ENCODE data around the gene MAML3.

MAML3 gene

GRCh38 chr4:140031061-140031460 lies 122.9 kb downstream of the MAML3 start:
- no peaks in the 10 kb centered on the region for H3K27me3 ChIP-seq (ENCODE audit: control insufficient read depth, low read length)
- no peak overlapping the region for H3K4me2 ChIP-seq (ENCODE audit: low read length)
- no peaks in the 10 kb centered on the region for H3F3A ChIP-seq (ENCODE audit: control insufficient read depth, insufficient read depth)
- TF ChIP-seq CTCF (IDR thresholded peaks at IDR 0.05; ENCODE audit: low read depth, low read length, poor library complexity, severe bottlenecking) (no peak), EZH2phosphoT487 (IDR thresholded peaks at IDR 0.05; ENCODE audit: borderline replicate concordance, low read length) (no peak)
- no peaks in the 10 kb centered on the region for H4K20me1 ChIP-seq (ENCODE audit: control insufficient read depth, insufficient read depth, low read depth, low read length)
- no peak overlapping the region for H3K27ac ChIP-seq (ENCODE audit: low read depth, low read length)
- no peaks in the 10 kb centered on the region for H3K36me3 ChIP-seq (ENCODE audit: control insufficient read depth, low read length)
- H3K9me2 ChIP-seq (replicated peaks; ENCODE audit: control insufficient read depth, low read length) = no peaks in the 10 kb centered on the region
- H3K79me2 ChIP-seq (ENCODE audit: control insufficient read depth, low read length) = no peaks in the 10 kb centered on the region
- H3K4me3 ChIP-seq (ENCODE audit: low read length) = no peak overlapping the region
- H3K4me1 ChIP-seq (ENCODE audit: control insufficient read depth, low read length) = no peaks in the 10 kb centered on the region
- no peaks in the 10 kb centered on the region for H3K9me3 ChIP-seq (ENCODE audit: control insufficient read depth, insufficient read depth, low read length)

GRCh38 chr4:140028676-140029517 lies 125.1 kb downstream of the MAML3 start:
- TF ChIP-seq CTCF (IDR thresholded peaks at IDR 0.05; ENCODE audit: low read depth, low read length, poor library complexity, severe bottlenecking) = no peak
- no peak for TF ChIP-seq EZH2phosphoT487 (IDR thresholded peaks at IDR 0.05; ENCODE audit: borderline replicate concordance, low read length)
- Histone ChIP-seq H3K9me2 (replicated peaks; ENCODE audit: control insufficient read depth, low read length) (no peaks in the 10 kb centered on the region), H3K4me3 (ENCODE audit: low read length) (no peak overlapping the region), H3K9me3 (ENCODE audit: control insufficient read depth, insufficient read depth, low read length) (no peaks in the 10 kb centered on the region), H4K20me1 (ENCODE audit: control insufficient read depth, insufficient read depth, low read depth, low read length) (no peaks in the 10 kb centered on the region), H3K4me1 (ENCODE audit: control insufficient read depth, low read length) (no peaks in the 10 kb centered on the region), H3K27me3 (ENCODE audit: control insufficient read depth, low read length) (no peaks in the 10 kb centered on the region), H3K4me2 (ENCODE audit: low read length) (no peak overlapping the region), H3K79me2 (ENCODE audit: control insufficient read depth, low read length) (no peaks in the 10 kb centered on the region), H3K27ac (ENCODE audit: low read depth, low read length) (no peak overlapping the region), H3F3A (ENCODE audit: control insufficient read depth, insufficient read depth) (no peaks in the 10 kb centered on the region), H3K36me3 (ENCODE audit: control insufficient read depth, low read length) (no peaks in the 10 kb centered on the region)

- Histone ChIP-seq H3K27me3 (ENCODE audit: control insufficient read depth, low read length) (no peaks in the 10 kb centered on the region), H3K79me2 (ENCODE audit: control insufficient read depth, low read length) (no peaks in the 10 kb centered on the region), H3F3A (ENCODE audit: control insufficient read depth, insufficient read depth) (no peaks in the 10 kb centered on the region), H3K9me3 (ENCODE audit: control insufficient read depth, insufficient read depth, low read length) (no peaks in the 10 kb centered on the region), H4K20me1 (ENCODE audit: control insufficient read depth, insufficient read depth, low read depth, low read length) (no peaks in the 10 kb centered on the region), H3K9me2 (replicated peaks; ENCODE audit: control insufficient read depth, low read length) (no peaks in the 10 kb centered on the region), H3K4me3 (ENCODE audit: low read length) (no peak overlapping the region), H3K4me1 (ENCODE audit: control insufficient read depth, low read length) (no peaks in the 10 kb centered on the region), H3K27ac (ENCODE audit: low read depth, low read length) (no peak overlapping the region), H3K36me3 (ENCODE audit: control insufficient read depth, low read length) (no peaks in the 10 kb centered on the region), H3K4me2 (ENCODE audit: low read length) (no peak overlapping the region)
- TF ChIP-seq EZH2phosphoT487 (IDR thresholded peaks at IDR 0.05; ENCODE audit: borderline replicate concordance, low read length) (no peak), CTCF (IDR thresholded peaks at IDR 0.05; ENCODE audit: low read depth, low read length, poor library complexity, severe bottlenecking) (no peak)
Measured at GRCh38 chr4:140028101-140028500, 125.9 kb downstream of the MAML3 start.

Data from DOHH2 (cell line).